ENCODE data around the gene KIF26B. TPM values are rescaled to one million over a fixed set of nuclear protein-coding genes. Genes with fewer than 3 reads are reported as not detected.

KIF26B gene
- total RNA-seq, 1 experiment from 2014 or later = 1.6 TPM

DNA sequence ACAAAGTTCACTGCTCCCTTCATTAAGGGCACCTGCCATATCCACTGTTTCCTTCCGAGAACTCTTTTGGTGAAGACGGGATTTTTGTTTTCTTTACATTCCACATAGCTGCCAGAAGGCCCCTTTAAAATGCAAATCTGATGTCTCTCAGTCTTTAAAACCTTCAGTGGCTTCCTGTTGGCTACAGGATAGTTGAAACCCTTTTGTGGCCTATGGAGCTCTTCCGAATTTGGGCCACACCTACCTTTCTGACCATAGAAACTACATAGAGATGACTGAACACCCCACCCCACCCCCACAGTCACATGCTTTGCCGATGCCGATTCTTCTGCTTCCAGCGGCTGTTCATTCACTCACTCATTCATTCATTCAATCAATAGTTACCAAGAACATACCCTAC lies 502.6 kb downstream of the KIF26B start:
- Mint-ChIP-seq H3K4me1 (ENCODE audit: insufficient read depth, unreplicated experiment) (no peaks in the 10 kb centered on the region), H3K4me3 (ENCODE audit: unreplicated experiment) (no peak overlapping the region), H3K9me3 (ENCODE audit: unreplicated experiment) (no peaks in the 10 kb centered on the region), H3K27ac (ENCODE audit: low read depth, unreplicated experiment) (no peak overlapping the region), H3K27me3 (ENCODE audit: insufficient read depth, unreplicated experiment) (no peaks in the 10 kb centered on the region), H3K36me3 (ENCODE audit: insufficient read depth, unreplicated experiment) (no peaks in the 10 kb centered on the region)
- CTCF ChIA-PET = interaction anchor here (1.1 kb wide), 1 partner anchor 31 kb away, joined by 5 read pairs; no protein-coding TSS in a partner anchor
- BruUV-seq (replicated peaks) = no TSS peak
- TF ChIP-seq, protein P1, sequence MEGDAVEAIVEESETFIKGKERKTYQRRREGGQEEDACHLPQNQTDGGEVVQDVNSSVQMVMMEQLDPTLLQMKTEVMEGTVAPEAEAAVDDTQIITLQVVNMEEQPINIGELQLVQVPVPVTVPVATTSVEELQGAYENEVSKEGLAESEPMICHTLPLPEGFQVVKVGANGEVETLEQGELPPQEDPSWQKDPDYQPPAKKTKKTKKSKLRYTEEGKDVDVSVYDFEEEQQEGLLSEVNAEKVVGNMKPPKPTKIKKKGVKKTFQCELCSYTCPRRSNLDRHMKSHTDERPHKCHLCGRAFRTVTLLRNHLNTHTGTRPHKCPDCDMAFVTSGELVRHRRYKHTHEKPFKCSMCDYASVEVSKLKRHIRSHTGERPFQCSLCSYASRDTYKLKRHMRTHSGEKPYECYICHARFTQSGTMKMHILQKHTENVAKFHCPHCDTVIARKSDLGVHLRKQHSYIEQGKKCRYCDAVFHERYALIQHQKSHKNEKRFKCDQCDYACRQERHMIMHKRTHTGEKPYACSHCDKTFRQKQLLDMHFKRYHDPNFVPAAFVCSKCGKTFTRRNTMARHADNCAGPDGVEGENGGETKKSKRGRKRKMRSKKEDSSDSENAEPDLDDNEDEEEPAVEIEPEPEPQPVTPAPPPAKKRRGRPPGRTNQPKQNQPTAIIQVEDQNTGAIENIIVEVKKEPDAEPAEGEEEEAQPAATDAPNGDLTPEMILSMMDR (IDR thresholded peaks at IDR 0.05; ENCODE audit: unreplicated experiment) = no peak
- POLR2A ChIA-PET = no interaction called here
- DNase-seq (ENCODE audit: unreplicated experiment) = no peak
- intact Hi-C loops (cut with micrococcal nuclease) = no loop called here

DNA sequence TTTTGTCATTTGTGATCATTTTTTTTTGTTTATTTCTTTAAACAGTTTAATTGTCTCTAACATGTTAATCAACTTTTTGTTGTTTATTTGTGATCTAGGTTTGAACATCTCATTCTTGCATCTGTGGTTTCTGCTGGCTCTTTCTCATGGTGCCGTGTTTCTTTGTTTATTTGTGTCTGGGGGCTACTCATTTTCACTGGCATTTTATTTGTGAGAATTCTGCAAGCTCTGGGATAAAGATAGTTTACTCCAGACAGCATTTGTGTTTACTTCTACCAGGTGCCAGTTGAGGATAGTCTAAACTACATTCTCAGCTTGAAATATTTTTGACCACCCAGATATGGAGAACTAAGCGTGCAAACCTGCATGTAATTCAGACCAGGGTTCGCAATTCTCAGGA lies 508.6 kb downstream of the KIF26B start:
- Mint-ChIP-seq H3K9me3 (ENCODE audit: unreplicated experiment) (no peaks in the 10 kb centered on the region), H3K36me3 (ENCODE audit: insufficient read depth, unreplicated experiment) (no peaks in the 10 kb centered on the region)
- POLR2A ChIA-PET = no interaction called here

DNA sequence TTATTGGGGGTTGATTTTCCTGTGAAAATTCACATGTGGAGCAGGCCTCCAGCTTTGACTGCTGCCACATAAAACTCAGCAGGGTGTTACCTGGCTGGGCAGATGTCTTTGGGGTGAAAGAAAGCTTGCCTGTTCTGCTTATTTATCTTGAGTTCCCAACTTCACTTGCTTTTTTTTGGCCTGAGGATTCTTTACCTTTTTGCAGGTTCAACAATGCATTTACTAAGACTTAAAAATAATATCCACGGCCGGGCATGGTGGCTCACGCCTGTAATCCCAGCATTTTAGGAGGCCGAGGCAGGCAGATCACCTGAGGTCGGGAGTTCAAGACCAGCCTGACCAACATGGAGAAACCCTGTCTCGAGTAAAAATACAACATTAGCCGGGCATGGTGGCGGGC lies 509.1 kb downstream of the KIF26B start:
- no peaks in the 10 kb centered on the region for H3K36me3 Mint-ChIP-seq (ENCODE audit: insufficient read depth, unreplicated experiment)
- no TSS peak for BruUV-seq (replicated peaks)
- no peak overlapping the region for H3K4me3 Mint-ChIP-seq (ENCODE audit: unreplicated experiment)
- no peaks in the 10 kb centered on the region for H3K4me1 Mint-ChIP-seq (ENCODE audit: insufficient read depth, unreplicated experiment)
- intact Hi-C loops (cut with micrococcal nuclease) = no loop called here
- no peaks in the 10 kb centered on the region for H3K27me3 Mint-ChIP-seq (ENCODE audit: insufficient read depth, unreplicated experiment)
- ChIA-PET CTCF (interaction anchor here (1.3 kb wide), 1 partner anchor 13 kb away, joined by 4 read pairs; no protein-coding TSS in a partner anchor), POLR2A (no interaction called here)
- H3K9me3 Mint-ChIP-seq (ENCODE audit: unreplicated experiment) = no peaks in the 10 kb centered on the region
- DNase-seq (ENCODE audit: unreplicated experiment) = no peak
- H3K27ac Mint-ChIP-seq (ENCODE audit: low read depth, unreplicated experiment) = no peak overlapping the region
- TF ChIP-seq, protein P1 (IDR thresholded peaks at IDR 0.05; ENCODE audit: unreplicated experiment) = no peak

More for the DNA sequence above, 508.6 kb downstream of the KIF26B start:
- TF ChIP-seq, protein P1 (IDR thresholded peaks at IDR 0.05; ENCODE audit: unreplicated experiment) = no peak
- intact Hi-C loops (cut with micrococcal nuclease) = no loop called here
- Mint-ChIP-seq H3K4me3 (ENCODE audit: unreplicated experiment) (no peak overlapping the region), H3K4me1 (ENCODE audit: insufficient read depth, unreplicated experiment) (no peaks in the 10 kb centered on the region), H3K27ac (ENCODE audit: low read depth, unreplicated experiment) (no peak overlapping the region), H3K27me3 (ENCODE audit: insufficient read depth, unreplicated experiment) (no peaks in the 10 kb centered on the region)
- CTCF ChIA-PET = interaction anchor here (0.6 to 1.3 kb wide), 3 partner anchors 12 to 16 kb away, joined by 3 to 6 read pairs (median 4); no protein-coding TSS in a partner anchor
- no peak for DNase-seq (ENCODE audit: unreplicated experiment)
- no TSS peak for BruUV-seq (replicated peaks)

DNA sequence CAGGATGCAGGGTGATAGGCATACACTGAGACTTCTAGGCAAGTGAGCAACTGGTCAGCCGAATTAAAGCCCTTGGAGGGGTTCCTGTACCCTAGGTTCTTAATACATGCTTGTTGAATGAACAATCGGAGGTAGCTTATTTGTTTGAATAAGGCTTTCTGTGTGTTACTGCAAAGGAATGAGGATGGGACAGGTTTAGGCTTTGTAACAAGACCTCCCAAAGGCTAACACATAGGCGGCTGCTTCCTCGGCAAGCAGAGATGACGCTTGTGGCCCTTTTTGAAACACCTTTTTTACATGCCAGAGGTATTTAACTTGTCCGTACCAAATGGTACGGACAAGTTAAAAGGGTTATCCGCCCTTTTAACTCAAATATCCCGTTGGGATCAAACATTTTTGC lies 511.6 kb downstream of the KIF26B start:
- TF ChIP-seq, protein P1 (IDR thresholded peaks at IDR 0.05; ENCODE audit: unreplicated experiment) = no peak
- CTCF ChIA-PET = no interaction called here
- no peak overlapping the region for H3K4me3 Mint-ChIP-seq (ENCODE audit: unreplicated experiment)
- BruUV-seq (replicated peaks) = no TSS peak
- H3K27ac Mint-ChIP-seq (ENCODE audit: low read depth, unreplicated experiment) = no peak overlapping the region
- peaks cover 6% of the 10 kb centered on the region for H3K9me3 Mint-ChIP-seq (ENCODE audit: unreplicated experiment)
- no peaks in the 10 kb centered on the region for H3K36me3 Mint-ChIP-seq (ENCODE audit: insufficient read depth, unreplicated experiment)
- POLR2A ChIA-PET = no interaction called here
- intact Hi-C loops (cut with micrococcal nuclease) = no loop called here
- no peaks in the 10 kb centered on the region for H3K27me3 Mint-ChIP-seq (ENCODE audit: insufficient read depth, unreplicated experiment)
- DNase-seq (ENCODE audit: unreplicated experiment) = no peak
- no peaks in the 10 kb centered on the region for H3K4me1 Mint-ChIP-seq (ENCODE audit: insufficient read depth, unreplicated experiment)
